ENCODE measurements around the gene GULP1.

The GULP1 gene

DNA sequence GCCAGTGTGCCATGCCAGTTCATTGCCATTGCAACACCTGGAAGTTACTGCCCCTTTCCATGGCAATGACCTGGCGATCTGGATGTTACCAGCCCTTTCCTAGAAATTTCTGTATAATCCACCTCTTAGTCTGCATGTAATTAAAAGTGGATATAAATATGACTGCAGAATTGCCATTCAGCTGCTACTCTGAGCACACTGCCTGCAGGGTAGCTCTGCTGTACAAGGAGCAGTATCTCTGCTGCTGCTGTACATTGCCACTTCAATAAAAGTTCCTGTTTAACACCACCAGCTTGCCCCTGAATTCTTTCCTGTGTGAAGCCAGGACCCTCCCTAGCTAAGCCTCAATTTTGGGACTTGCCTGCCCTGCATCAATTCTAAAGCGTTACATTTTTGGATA, 17.4 kb upstream of the GULP1 start:
- TF ChIP-seq, protein P1, sequence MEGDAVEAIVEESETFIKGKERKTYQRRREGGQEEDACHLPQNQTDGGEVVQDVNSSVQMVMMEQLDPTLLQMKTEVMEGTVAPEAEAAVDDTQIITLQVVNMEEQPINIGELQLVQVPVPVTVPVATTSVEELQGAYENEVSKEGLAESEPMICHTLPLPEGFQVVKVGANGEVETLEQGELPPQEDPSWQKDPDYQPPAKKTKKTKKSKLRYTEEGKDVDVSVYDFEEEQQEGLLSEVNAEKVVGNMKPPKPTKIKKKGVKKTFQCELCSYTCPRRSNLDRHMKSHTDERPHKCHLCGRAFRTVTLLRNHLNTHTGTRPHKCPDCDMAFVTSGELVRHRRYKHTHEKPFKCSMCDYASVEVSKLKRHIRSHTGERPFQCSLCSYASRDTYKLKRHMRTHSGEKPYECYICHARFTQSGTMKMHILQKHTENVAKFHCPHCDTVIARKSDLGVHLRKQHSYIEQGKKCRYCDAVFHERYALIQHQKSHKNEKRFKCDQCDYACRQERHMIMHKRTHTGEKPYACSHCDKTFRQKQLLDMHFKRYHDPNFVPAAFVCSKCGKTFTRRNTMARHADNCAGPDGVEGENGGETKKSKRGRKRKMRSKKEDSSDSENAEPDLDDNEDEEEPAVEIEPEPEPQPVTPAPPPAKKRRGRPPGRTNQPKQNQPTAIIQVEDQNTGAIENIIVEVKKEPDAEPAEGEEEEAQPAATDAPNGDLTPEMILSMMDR (IDR thresholded peaks at IDR 0.05), result no peak
- Mint-ChIP-seq H3K4me1 (peaks cover 14% of the 10 kb centered on the region), H3K4me3 (no peak overlapping the region), H3K9me3 (peaks cover 3% of the 10 kb centered on the region), H3K27me3 (ENCODE audit: low read depth, poor library complexity) (peaks cover 4% of the 10 kb centered on the region), H3K27ac (no peak overlapping the region), H3K36me3 (ENCODE audit: low read depth) (no peaks in the 10 kb centered on the region)
- DNase-seq, result no peak

DNA sequence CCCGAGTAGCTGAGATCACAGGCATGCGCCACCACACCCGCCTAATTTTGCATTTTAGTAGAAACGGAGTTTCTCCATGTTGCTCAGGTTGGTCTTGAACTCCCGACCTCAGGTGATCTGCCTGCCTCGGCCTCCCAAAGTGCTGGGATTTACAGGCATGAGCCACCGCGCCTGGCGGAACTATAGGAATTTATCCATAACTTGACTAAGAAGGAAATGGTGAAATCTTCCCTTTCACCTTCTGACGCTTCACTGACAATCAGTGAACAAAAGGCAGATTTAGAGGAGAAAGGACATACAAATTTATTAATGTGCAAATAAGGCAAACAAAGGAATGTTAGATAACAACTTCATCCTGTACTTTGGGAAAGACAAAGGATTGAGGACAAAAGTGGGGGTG, 15.4 kb upstream of the GULP1 start:
- no peaks in the 10 kb centered on the region for H3K36me3 Mint-ChIP-seq (ENCODE audit: low read depth)
- no peak overlapping the region for H3K27ac Mint-ChIP-seq
- TF ChIP-seq, protein P1 (IDR thresholded peaks at IDR 0.05), result no peak
- peaks cover 4% of the 10 kb centered on the region for H3K27me3 Mint-ChIP-seq (ENCODE audit: low read depth, poor library complexity)
- H3K4me1 Mint-ChIP-seq, result peaks cover 14% of the 10 kb centered on the region
- no peak overlapping the region for H3K4me3 Mint-ChIP-seq
- H3K9me3 Mint-ChIP-seq, result no peaks in the 10 kb centered on the region
- no peak for DNase-seq

DNA sequence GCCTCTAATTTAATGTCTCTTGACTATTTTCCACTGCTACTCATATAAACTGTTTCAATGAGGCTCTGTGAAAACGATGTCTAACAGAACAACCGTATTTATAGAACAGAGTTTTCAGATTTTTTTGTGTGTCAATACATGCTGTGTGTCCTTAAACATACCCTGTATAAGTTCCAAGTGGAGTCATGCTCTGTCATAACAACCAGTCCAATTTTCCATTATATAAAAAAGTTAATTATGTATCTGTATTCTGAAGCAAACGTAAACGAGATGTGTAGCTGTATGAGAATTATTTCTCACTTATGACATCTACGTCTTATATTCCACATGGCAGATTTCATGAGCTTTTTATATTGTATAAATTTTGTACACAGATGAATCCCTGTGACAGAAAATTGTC, 13.9 kb upstream of the GULP1 start:
- TF ChIP-seq, protein P1 (IDR thresholded peaks at IDR 0.05), result no peak
- no peaks in the 10 kb centered on the region for H3K36me3 Mint-ChIP-seq (ENCODE audit: low read depth)
- H3K27me3 Mint-ChIP-seq (ENCODE audit: low read depth, poor library complexity), result peaks cover 4% of the 10 kb centered on the region

DNA sequence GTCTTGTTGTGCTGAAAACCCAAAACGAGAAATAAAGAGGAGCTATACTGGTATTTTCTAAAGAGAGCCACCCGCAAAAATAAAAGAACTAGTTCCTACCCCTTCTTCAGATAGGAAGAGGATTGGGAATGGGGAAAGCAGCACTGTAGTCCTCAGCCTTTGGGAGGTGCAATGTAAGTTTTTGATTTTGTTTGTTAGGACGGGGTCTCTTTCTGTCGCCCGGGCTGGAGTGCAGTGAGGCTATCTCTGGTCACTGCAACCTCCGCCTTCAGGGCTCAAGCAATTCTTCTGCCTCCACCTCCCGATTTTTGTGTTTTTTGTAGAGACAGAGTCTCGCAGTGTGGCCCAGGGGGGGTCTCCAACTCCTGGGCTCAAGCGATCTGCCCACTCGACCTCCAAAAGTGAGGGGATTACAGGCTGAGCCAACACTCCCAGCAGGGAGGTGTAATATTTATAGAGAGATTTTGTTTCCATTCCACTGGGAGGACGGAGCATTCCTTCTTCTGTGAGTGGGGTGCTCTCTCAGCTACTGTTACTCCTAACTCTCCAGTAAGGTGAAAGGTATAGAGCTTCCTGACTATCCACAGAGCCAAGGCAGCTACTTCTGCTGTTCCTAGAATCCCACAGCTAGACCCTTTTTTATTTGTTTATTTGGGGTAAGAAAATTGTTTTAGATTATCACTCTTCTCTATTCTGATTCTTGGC, 13.1 kb upstream of the GULP1 start:
- Mint-ChIP-seq H3K36me3 (ENCODE audit: low read depth) (no peaks in the 10 kb centered on the region), H3K4me3 (peak overlapping the region; percentile 61), H3K27ac (no peak overlapping the region), H3K9me3 (peaks cover 4% of the 10 kb centered on the region), H3K4me1 (peaks cover 14% of the 10 kb centered on the region), H3K27me3 (ENCODE audit: low read depth, poor library complexity) (peaks cover 4% of the 10 kb centered on the region)
- TF ChIP-seq, protein P1 (IDR thresholded peaks at IDR 0.05), result no peak
- DNase-seq, result no peak

More for the DNA sequence above, 13.9 kb upstream of the GULP1 start:
- no peak for DNase-seq
- H3K9me3 Mint-ChIP-seq, result peaks cover 4% of the 10 kb centered on the region
- no peak overlapping the region for H3K27ac Mint-ChIP-seq
- H3K4me1 Mint-ChIP-seq, result peaks cover 14% of the 10 kb centered on the region
- H3K4me3 Mint-ChIP-seq, result no peak overlapping the region

DNA sequence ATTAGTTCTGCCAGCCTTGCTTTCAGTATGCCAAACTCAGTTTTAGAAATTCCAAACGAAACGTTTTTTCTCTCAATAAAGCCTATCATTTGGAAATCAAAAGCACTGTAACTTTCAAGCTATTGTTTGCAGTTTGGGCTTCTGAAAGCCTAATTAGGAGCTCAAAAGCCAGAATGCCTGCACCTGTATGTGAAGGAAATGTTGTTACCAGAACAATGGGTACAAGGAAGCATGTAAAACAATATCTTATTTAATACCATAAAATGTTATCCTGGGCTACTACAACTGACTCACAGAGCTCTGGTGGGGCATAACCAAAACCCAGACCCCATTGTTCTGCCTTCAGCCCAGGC, 12.6 kb upstream of the GULP1 start:
- Mint-ChIP-seq H3K36me3 (ENCODE audit: low read depth) (no peaks in the 10 kb centered on the region), H3K4me1 (peaks cover 14% of the 10 kb centered on the region), H3K27ac (no peak overlapping the region), H3K9me3 (peaks cover 4% of the 10 kb centered on the region), H3K4me3 (peak overlapping the region; percentile 61), H3K27me3 (ENCODE audit: low read depth, poor library complexity) (peaks cover 4% of the 10 kb centered on the region)
- no peak for DNase-seq
- TF ChIP-seq, protein P1 (IDR thresholded peaks at IDR 0.05), result no peak

DNA sequence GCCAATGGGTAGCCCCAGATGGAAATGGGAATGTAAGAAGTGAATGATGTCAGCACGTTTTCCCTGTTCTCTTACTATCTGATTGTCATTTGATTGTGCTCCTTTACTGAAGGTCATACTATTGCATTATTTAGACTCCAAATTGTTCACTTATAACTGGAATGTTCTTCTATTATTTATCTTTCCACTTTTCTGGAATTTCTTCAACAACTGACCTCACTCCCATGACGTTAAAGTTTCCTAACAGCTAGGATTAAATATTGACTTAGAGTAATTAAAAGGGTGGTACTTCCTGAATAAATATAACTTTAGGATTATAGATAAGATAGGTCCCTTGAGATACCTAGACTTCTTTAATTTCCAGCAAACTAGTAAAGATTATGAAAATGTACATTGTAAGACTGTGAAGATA, 10.9 kb upstream of the GULP1 start:
- TF ChIP-seq, protein P1 (IDR thresholded peaks at IDR 0.05), result no peak
- peaks cover 7% of the 10 kb centered on the region for H3K4me1 Mint-ChIP-seq
- H3K36me3 Mint-ChIP-seq (ENCODE audit: low read depth), result no peaks in the 10 kb centered on the region
- H3K27me3 Mint-ChIP-seq (ENCODE audit: low read depth, poor library complexity), result peaks cover 4% of the 10 kb centered on the region
- no peak overlapping the region for H3K27ac Mint-ChIP-seq
- H3K4me3 Mint-ChIP-seq, result no peak overlapping the region
- no peak for DNase-seq
- H3K9me3 Mint-ChIP-seq, result peaks cover 4% of the 10 kb centered on the region
